Measurements from ENCODE around the gene SLC52A3.

Gene SLC52A3

GRCh38 chr20:710780-711450 lies 57.4 kb downstream of the SLC52A3 start:
- H4K20me1 ChIP-seq, result no peaks in the 10 kb centered on the region
- no peak overlapping the region for H3K4me3 ChIP-seq
- H3K9ac ChIP-seq, result no peak overlapping the region
- peaks cover 49 to 75% (median 68%) of the 10 kb centered on the region in 11 experiments for H3K9me3 ChIP-seq (replicated peaks in 1 of 11)
- H3K27ac ChIP-seq, result no peak overlapping the region
- TF ChIP-seq Cebpa-rat (IDR thresholded peaks at IDR 0.05), result no peak
- no peaks in the 10 kb centered on the region; a peak in 1 of 22 replicates for H3K36me3 ChIP-seq
- H3K4me1 ChIP-seq, result peaks cover 0 to 22% (median 17%) of the 10 kb centered on the region in 10 experiments; a peak in 12 of 20 replicates
- no peaks in the 10 kb centered on the region for H3K27me3 ChIP-seq
- no peak overlapping the region for H3K4me2 ChIP-seq

Data from BLaER1 treated with 17β-estradiol and CSF1 and Interleukin-3, amounts not matched to agents 10 nM and 100 nM (cell line).